PC-3 (cell line): ENCODE measurements around the gene TMEM87B. TPM values are rescaled to one million over a fixed set of nuclear protein-coding genes. Genes with fewer than 3 reads are reported as not detected.

ENCODE experiments used
- ATAC-seq: fragments of 200-7000 bp; cut with Tn5 transposase; 2 replicates; pipeline ENCODE4 v1.9.1; 2020; ENCODE audit warnings: mild to moderate bottlenecking, moderate library complexity
- BruUV-seq: library from RNA; stranded (reverse); fragments of 400-500 nt; replicated peaks from 2 replicates; lab custom pipeline; 2021; lab: Mats Ljungman, UMichigan
- CTCF ChIA-PET: fragments of 300-600 bp; sonication (Branson Sonifier 250); formaldehyde crosslinking; loops from one replicate; lab custom pipeline; 2022; ENCODE audit warnings: antibody characterized with exemption; lab: Charles Lee
- POLR2A ChIA-PET: fragments of 300-600 bp; sonication (Branson Sonifier 250); formaldehyde crosslinking; loops from one replicate; lab custom pipeline; 2022; ENCODE audit warnings: antibody characterized with exemption; ENCODE audit not compliant: unreplicated experiment; lab: Charles Lee
- DNase-seq: peaks from one replicate; pipeline ENCODE4 v3.0.0-alpha.2; 2015
- H2AFZ ChIP-seq: fragments of 300-600 bp; sonication (generic); 2 replicates; pipeline ENCODE4 v1.6.0; 2016; ENCODE audit warnings: antibody characterized with exemption, low read length
- H3F3A ChIP-seq: fragments of 300-600 bp; sonication (generic); one replicate; pipeline ENCODE4 v1.6.0; 2017; ENCODE audit warnings: antibody characterized with exemption, low read length, control low read depth, mild to moderate bottlenecking; ENCODE audit not compliant: unreplicated experiment
- H3K27ac ChIP-seq: fragments of 300-600 bp; sonication (generic); 2 replicates; pipeline ENCODE4 v1.5.1; 2016; ENCODE audit warnings: mild to moderate bottlenecking, low read length
- H3K27me3 ChIP-seq: fragments of 300-600 bp; sonication (generic); 2 replicates; pipeline ENCODE4 v1.6.1; 2016; ENCODE audit warnings: low read length, mixed read lengths
- H3K36me3 ChIP-seq: fragments of 300-600 bp; sonication (generic); 2 replicates; pipeline ENCODE4 v1.6.1; 2016; ENCODE audit warnings: low read depth, mixed run types, low read length, mixed read lengths
- H3K4me1 ChIP-seq: fragments of 300-600 bp; sonication (generic); 2 replicates; pipeline ENCODE4 v1.5.1; 2016; ENCODE audit warnings: low read length; ENCODE audit not compliant: insufficient read depth
- H3K4me2 ChIP-seq: fragments of 300-600 bp; sonication (generic); 2 replicates; pipeline ENCODE4 v1.6.0; 2016; ENCODE audit warnings: low read length
- H3K4me3 ChIP-seq: fragments of 300-600 bp; sonication (generic); 2 replicates; pipeline ENCODE4 v1.5.1; 2016; ENCODE audit warnings: mild to moderate bottlenecking, low read length, mixed read lengths
- H3K79me2 ChIP-seq: fragments of 300-600 bp; sonication (generic); 2 replicates; pipeline ENCODE4 v1.6.1; 2017; ENCODE audit warnings: low read length, mixed read lengths
- H3K9ac ChIP-seq: fragments of 300-600 bp; sonication (generic); 2 replicates; pipeline ENCODE4 v1.6.0; 2016; ENCODE audit warnings: mild to moderate bottlenecking, low read length
- H3K9me2 ChIP-seq: fragments of 300-600 bp; sonication (generic); replicated peaks from 2 replicates; pipeline ENCODE4 v1.6.1; 2016; ENCODE audit warnings: mixed run types, low read length, mixed read lengths
- H3K9me3 ChIP-seq: fragments of 300-600 bp; sonication (generic); 2 replicates; pipeline ENCODE4 v1.6.1; 2016; ENCODE audit warnings: low read length, mixed read lengths
- H4K20me1 ChIP-seq: fragments of 300-600 bp; sonication (generic); 2 replicates; pipeline ENCODE4 v1.6.1; 2016; ENCODE audit warnings: low read length, mixed read lengths
- CTCF ChIP-seq: fragments of 300-600 bp; sonication (generic); conservative IDR thresholded peaks from 2 replicates; pipeline ENCODE4 v1.5.1; 2017; ENCODE audit warnings: antibody characterized with exemption, low read depth, mild to moderate bottlenecking, low read length
- EZH2 ChIP-seq: fragments of 300-600 bp; sonication (generic); IDR thresholded peaks from one replicate; pipeline ENCODE4 v1.6.1; 2017; ENCODE audit warnings: antibody characterized with exemption, mild to moderate bottlenecking, low read length; ENCODE audit not compliant: unreplicated experiment
- EZH2phosphoT487 ChIP-seq: fragments of 300-600 bp; sonication (generic); IDR thresholded peaks from 2 replicates; pipeline ENCODE4 v1.6.1; 2018; ENCODE audit warnings: mild to moderate bottlenecking, antibody characterized with exemption, low read length, borderline replicate concordance
- intact Hi-C: fragments of 100-400 bp; cut with micrococcal nuclease; formaldehyde crosslinking; loops from 2 replicates; pipeline ENCODE4 v1.9.0; 2023
- total RNA-seq: library from RNA; depleted of rRNA; stranded (reverse); fragments of >200 nt; gene quantifications from 2 replicates; pipeline ENCODE4 v1.2.3, GENCODE V29; 2014; rRNA removed

Gene TMEM87B
- total RNA-seq, 1 experiment from 2014 or later: 11.2 TPM

- POLR2A ChIA-PET: no interaction called here
- ATAC-seq: no peak
These were observed 111.9 kb downstream of the TMEM87B start for GRCh38 chr2:112166806-112167499.

GRCh38 chr2:112168422-112169124 is 113.5 kb downstream of the TMEM87B start:
- POLR2A ChIA-PET: no interaction called here
- Histone ChIP-seq H3K9me2 (no peaks in the 10 kb centered on the region), H3K9me3 (no peaks in the 10 kb centered on the region), H3K27ac (no peak overlapping the region), H3F3A (no peaks in the 10 kb centered on the region), H3K27me3 (no peaks in the 10 kb centered on the region), H3K79me2 (no peaks in the 10 kb centered on the region), H3K36me3 (no peaks in the 10 kb centered on the region), H3K9ac (no peak overlapping the region), H3K4me3 (no peak overlapping the region), H3K4me2 (no peak overlapping the region), H4K20me1 (no peaks in the 10 kb centered on the region), H2AFZ (no peak overlapping the region), H3K4me1 (no peaks in the 10 kb centered on the region)
- no TSS peak for BruUV-seq
- intact Hi-C loops: no loop called here
- CTCF ChIA-PET: no interaction called here
- DNase-seq: no peak
- no peak for ATAC-seq
- TF ChIP-seq EZH2 (no peak), EZH2phosphoT487 (no peak), CTCF (no peak)

More at GRCh38 chr2:112166806-112167499, 111.9 kb downstream of the TMEM87B start:
- TF ChIP-seq EZH2 (no peak), EZH2phosphoT487 (no peak), CTCF (no peak)
- BruUV-seq: no TSS peak
- Histone ChIP-seq H3K4me3 (no peak overlapping the region), H4K20me1 (no peaks in the 10 kb centered on the region), H3K79me2 (no peaks in the 10 kb centered on the region), H3K9ac (no peak overlapping the region), H3F3A (no peaks in the 10 kb centered on the region), H3K9me2 (no peaks in the 10 kb centered on the region), H3K9me3 (no peaks in the 10 kb centered on the region), H3K27me3 (no peaks in the 10 kb centered on the region), H3K27ac (no peak overlapping the region), H3K36me3 (no peaks in the 10 kb centered on the region), H3K4me2 (no peak overlapping the region), H2AFZ (no peak overlapping the region), H3K4me1 (no peaks in the 10 kb centered on the region)
- intact Hi-C loops: no loop called here
- CTCF ChIA-PET: no interaction called here
- DNase-seq: no peak

Other genes starting within 250 kb of the TMEM87B start
- gene ANAPC1, start 171.1 kb upstream of the TMEM87B start, total RNA-seq: 94.4 and 97.9 TPM in 2 replicates
- 2.5 and 3.9 TPM in 2 replicates for gene MERTK, start 156.7 kb upstream of the TMEM87B start, total RNA-seq
- 0.75 and 2.2 TPM in 2 replicates for gene FBLN7, start 83.1 kb downstream of the TMEM87B start, total RNA-seq
- 13.1 and 17.0 TPM in 2 replicates for gene ZC3H8, start 199.8 kb downstream of the TMEM87B start, total RNA-seq
- gene ZC3H6, start 220.3 kb downstream of the TMEM87B start, total RNA-seq: 1.3 TPM in 2 replicates